Caco-2 (cell line): ENCODE results near the gene FKBP7. TPM values are rescaled to one million over a fixed set of nuclear protein-coding genes. Genes with fewer than 3 reads are reported as not detected.

ENCODE experiments used
- BruUV-seq: library from RNA; stranded (reverse); fragments of 400-500 nt; replicated peaks from 2 replicates; lab custom pipeline; 2021; lab: Mats Ljungman, UMichigan
- CTCF ChIA-PET: fragments of 300-600 bp; sonication (Branson Sonifier 250); formaldehyde crosslinking; loops from one replicate; lab custom pipeline; 2022; ENCODE audit warnings: antibody characterized with exemption; lab: Charles Lee
- POLR2A ChIA-PET: fragments of 300-600 bp; sonication (Branson Sonifier 250); formaldehyde crosslinking; loops from one replicate; lab custom pipeline; 2022; ENCODE audit warnings: antibody characterized with exemption; lab: Charles Lee
- DNase-seq, 2 experiments: peaks; one replicate each; pipeline versions ENCODE4 v3.0.0 to v3.0.0-alpha.2; 2020 to 2022
- H3K27me3 ChIP-seq: replicated peaks from 2 replicates; pipeline ENCODE4 v1.6.0; 2011; ENCODE audit warnings: low read length; ENCODE audit not compliant: control insufficient read depth, insufficient read depth
- H3K36me3 ChIP-seq: 2 replicates; pipeline ENCODE4 v1.5.1; 2011; ENCODE audit warnings: low read length; ENCODE audit not compliant: control insufficient read depth, insufficient read depth
- H3K4me1 ChIP-seq: fragments of 250-450 bp; sonication (Bioruptor Pico); 2 replicates; pipeline ENCODE4 v1.5.1; 2020; ENCODE audit warnings: mild to moderate bottlenecking
- H3K4me3 ChIP-seq: 2 replicates; pipeline ENCODE4 v1.5.1; 2011; ENCODE audit warnings: low read depth, mild to moderate bottlenecking, control low read depth, low read length
- H3K9me3 ChIP-seq: fragments of 250-450 bp; sonication (Bioruptor Pico); 2 replicates; pipeline ENCODE4 v1.5.1; 2020; ENCODE audit warnings: mild to moderate bottlenecking, moderate library complexity
- H3K27ac Mint-ChIP-seq: one replicate; pipeline ENCODE4 v1.8.0; 2022; ENCODE audit warnings: mixed read lengths; ENCODE audit not compliant: unreplicated experiment
- H3K27me3 Mint-ChIP-seq: one replicate; pipeline ENCODE4 v1.8.0; 2022; ENCODE audit warnings: mixed read lengths; ENCODE audit not compliant: insufficient read depth, unreplicated experiment
- H3K36me3 Mint-ChIP-seq: one replicate; pipeline ENCODE4 v1.8.0; 2022; ENCODE audit warnings: mild to moderate bottlenecking, mixed read lengths; ENCODE audit not compliant: insufficient read depth, unreplicated experiment
- H3K4me1 Mint-ChIP-seq: one replicate; pipeline ENCODE4 v1.8.0; 2022; ENCODE audit warnings: low read depth, mixed read lengths; ENCODE audit not compliant: unreplicated experiment
- H3K4me3 Mint-ChIP-seq: one replicate; pipeline ENCODE4 v1.8.0; 2022; ENCODE audit warnings: mild to moderate bottlenecking, moderate library complexity, mixed read lengths; ENCODE audit not compliant: unreplicated experiment
- H3K9me3 Mint-ChIP-seq: one replicate; pipeline ENCODE4 v1.8.0; 2022; ENCODE audit warnings: mixed read lengths; ENCODE audit not compliant: unreplicated experiment
- CTCF ChIP-seq, 2 experiments: fragments of 200-600 bp in 1 of 2; IDR thresholded peaks; 1 replicate in 1 of 2; 2 replicates in 1 of 2; pipeline versions ENCODE4 v1.5.1 to v1.8.0; 2011 to 2022; ENCODE audit warnings: antibody characterized with exemption in 1 of 2, control low read depth in 1 of 2, inconsistent platforms in 1 of 2, low read depth in 1 of 2, low read length in 1 of 2, mild to moderate bottlenecking in 1 of 2, moderate library complexity in 1 of 2; ENCODE audit not compliant: insufficient read depth in 1 of 2, severe bottlenecking in 1 of 2, unreplicated experiment in 1 of 2
- intact Hi-C: fragments of 100-400 bp; cut with micrococcal nuclease; formaldehyde crosslinking; loops from one replicate; pipeline ENCODE4 v1.10.0; 2022; ENCODE audit not compliant: unreplicated experiment
- total RNA-seq: library from RNA; stranded (reverse); gene quantifications from 2 replicates; pipeline ENCODE4 v1.2.3, GENCODE V29; 2022

Gene FKBP7
- total RNA-seq, 1 experiment from 2014 or later, result 2.4 TPM

GRCh38 chr2:178478130-178478438 lies 316 bp downstream of the FKBP7 start:
- Histone ChIP-seq H3K27me3 (no peaks in the 10 kb centered on the region), H3K4me1 (peaks cover 7% of the 10 kb centered on the region; the same call in 1 of the 2 replicates), H3K4me3 (peak overlapping the region; percentile 60), H3K9me3 (no peaks in the 10 kb centered on the region), H3K36me3 (no peaks in the 10 kb centered on the region)
- CTCF ChIA-PET, result no interaction called here
- Mint-ChIP-seq H3K4me1 (peaks cover 5% of the 10 kb centered on the region), H3K27me3 (no peaks in the 10 kb centered on the region), H3K4me3 (peak overlapping the region; percentile 99), H3K27ac (peak overlapping the region; percentile 96), H3K9me3 (no peaks in the 10 kb centered on the region), H3K36me3 (peaks cover 18% of the 10 kb centered on the region)
- TF ChIP-seq CTCF (IDR thresholded peaks at IDR 0.05; ENCODE audit: insufficient read depth in 1 of 2, low read depth in 1 of 2, low read length in 1 of 2, severe bottlenecking in 1 of 2, unreplicated experiment in 1 of 2), result no peak
- no peak for DNase-seq
- intact Hi-C loops, result no loop called here
- POLR2A ChIA-PET, result no interaction called here
- TSS peak; percentile 77 for BruUV-seq

- Mint-ChIP-seq H3K36me3 (peaks cover 18% of the 10 kb centered on the region), H3K4me1 (peaks cover 5% of the 10 kb centered on the region), H3K27ac (no peak overlapping the region), H3K27me3 (no peaks in the 10 kb centered on the region), H3K4me3 (peak overlapping the region; percentile 99), H3K9me3 (no peaks in the 10 kb centered on the region)
- BruUV-seq, result no TSS peak
- TF ChIP-seq CTCF (IDR thresholded peaks at IDR 0.05; ENCODE audit: insufficient read depth in 1 of 2, low read depth in 1 of 2, low read length in 1 of 2, severe bottlenecking in 1 of 2, unreplicated experiment in 1 of 2), result no peak
- Histone ChIP-seq H3K4me3 (peak overlapping the region; percentile 60), H3K27me3 (no peaks in the 10 kb centered on the region), H3K9me3 (no peaks in the 10 kb centered on the region), H3K36me3 (no peaks in the 10 kb centered on the region), H3K4me1 (peaks cover 7% of the 10 kb centered on the region; the same call in 1 of the 2 replicates)
- ChIA-PET POLR2A (no interaction called here), CTCF (no interaction called here)
- intact Hi-C loops, result no loop called here
- DNase-seq, result no peak
Observed at GRCh38 chr2:178477443-178478129, 814 bp downstream of the FKBP7 start.

- no peak overlapping the region for H3K27ac Mint-ChIP-seq
- peaks cover 18% of the 10 kb centered on the region for H3K36me3 Mint-ChIP-seq
- Histone ChIP-seq H3K4me3 (no peak overlapping the region), H3K36me3 (no peaks in the 10 kb centered on the region), H3K9me3 (no peaks in the 10 kb centered on the region), H3K4me1 (peaks cover 7% of the 10 kb centered on the region; the same call in 1 of the 2 replicates), H3K27me3 (no peaks in the 10 kb centered on the region)
- intact Hi-C loops, result no loop called here
- BruUV-seq, result no TSS peak
- no peak for TF ChIP-seq CTCF (IDR thresholded peaks at IDR 0.05; ENCODE audit: insufficient read depth in 1 of 2, low read depth in 1 of 2, low read length in 1 of 2, severe bottlenecking in 1 of 2, unreplicated experiment in 1 of 2)
- H3K27me3 Mint-ChIP-seq, result no peaks in the 10 kb centered on the region
- POLR2A ChIA-PET, result no interaction called here
- peaks cover 5% of the 10 kb centered on the region for H3K4me1 Mint-ChIP-seq
- no peaks in the 10 kb centered on the region for H3K9me3 Mint-ChIP-seq
- H3K4me3 Mint-ChIP-seq, result no peak overlapping the region
- no peak for DNase-seq
- CTCF ChIA-PET, result no interaction called here
Observed at GRCh38 chr2:178476477-178476876, 1.9 kb downstream of the FKBP7 start.
